CD4-positive, alpha-beta T cell treated with Interleukin-4 for 4 hours (primary cell): ENCODE results near the gene SPTBN1.

Source experiments
- DNase-seq: peaks from one replicate; pipeline ENCODE4 v3.0.0-alpha.2; 2020

SPTBN1 gene

GRCh38 chr2:54534221-54534620 lies 78.1 kb downstream of the SPTBN1 start:
- DNase-seq, result no peak

- DNase-seq, result no peak
Observed at GRCh38 chr2:54534625-54535024, 78.5 kb downstream of the SPTBN1 start.

DNA sequence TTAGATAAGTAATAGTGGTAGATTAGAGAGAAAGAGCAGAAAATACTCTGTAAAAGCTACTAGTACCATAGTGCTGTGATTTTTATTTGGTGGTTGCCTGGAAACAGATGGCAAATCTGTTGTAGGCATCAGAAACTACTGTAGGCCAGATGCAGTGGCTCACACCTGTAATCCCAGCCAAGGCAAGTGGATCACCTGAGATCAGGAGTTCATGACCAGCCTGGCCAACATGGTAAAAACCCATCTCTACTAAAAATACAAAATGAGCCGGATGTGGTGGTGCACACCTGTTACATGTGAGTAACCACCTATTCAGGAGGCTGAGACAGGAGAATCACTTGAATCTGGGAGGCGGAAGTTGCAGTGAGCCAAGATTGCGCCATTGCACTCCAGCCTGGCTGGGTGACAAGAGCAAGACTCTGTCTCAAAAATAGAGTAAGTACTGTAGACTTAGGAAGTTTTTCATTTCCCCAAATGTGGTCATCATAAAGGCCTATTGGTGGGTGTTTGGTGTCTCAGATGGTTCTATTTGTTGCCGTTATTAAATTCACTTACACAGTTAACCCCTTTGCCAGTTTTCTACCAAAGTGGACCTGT lies 79.6 kb downstream of the SPTBN1 start:
- no peak for DNase-seq

DNA sequence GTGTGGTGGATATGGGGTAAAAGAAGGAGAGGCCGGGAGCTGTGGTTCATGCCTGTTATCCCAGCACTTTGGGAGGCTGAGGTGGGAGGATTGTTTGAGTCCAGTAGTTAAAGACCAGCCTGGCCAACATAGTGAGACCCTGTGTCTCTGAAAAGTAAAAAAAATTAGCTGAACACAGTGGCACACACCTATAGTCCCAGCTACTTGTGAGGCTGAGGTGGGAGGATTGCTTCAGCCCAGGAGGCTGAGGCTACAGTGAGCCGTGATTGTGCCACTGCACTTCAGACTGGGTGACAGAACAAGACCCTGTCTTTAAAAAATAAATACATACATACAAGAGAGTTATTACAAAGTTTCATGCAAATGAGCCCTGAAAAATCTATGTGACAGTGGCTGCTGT lies 80.6 kb downstream of the SPTBN1 start:
- no peak for DNase-seq

DNA sequence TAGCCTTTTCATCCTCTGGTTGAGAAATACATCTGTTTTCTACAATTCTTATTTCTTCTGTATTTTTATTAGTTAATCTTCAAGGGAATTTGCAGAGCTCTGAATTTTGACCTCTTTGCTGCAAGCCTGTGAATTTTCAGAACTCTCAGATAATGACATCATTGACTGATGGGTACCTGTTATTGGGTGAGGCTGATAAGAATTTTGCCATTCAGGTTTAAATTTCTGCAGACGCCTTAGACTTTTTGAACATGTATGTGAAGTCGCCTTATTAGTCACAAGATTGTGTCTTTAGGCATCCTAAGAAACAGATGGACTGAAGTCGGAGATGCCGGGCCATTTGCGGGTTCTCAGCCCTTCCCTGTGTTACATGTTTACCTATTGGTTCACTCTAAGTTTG lies 82.4 kb downstream of the SPTBN1 start:
- no peak for DNase-seq

DNA sequence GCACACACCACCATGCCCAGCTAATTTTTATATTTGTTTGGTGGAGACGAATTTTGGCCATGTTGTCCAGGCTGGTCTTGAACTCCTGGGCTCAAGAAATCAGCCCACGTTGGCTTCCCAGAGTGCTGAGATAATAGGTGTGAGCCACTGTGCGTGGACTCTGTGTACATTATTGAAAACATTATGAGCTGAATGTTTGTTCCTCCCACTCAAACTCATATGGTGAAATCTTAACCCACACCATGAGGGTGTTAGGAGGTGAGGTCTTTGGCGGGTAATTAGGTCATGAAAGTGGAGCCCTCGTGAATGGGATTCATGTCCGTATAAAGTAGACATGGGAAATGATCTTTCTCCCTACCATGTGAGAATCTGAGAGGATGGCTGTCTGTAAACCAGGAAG lies 83.6 kb downstream of the SPTBN1 start:
- no peak for DNase-seq

DNA sequence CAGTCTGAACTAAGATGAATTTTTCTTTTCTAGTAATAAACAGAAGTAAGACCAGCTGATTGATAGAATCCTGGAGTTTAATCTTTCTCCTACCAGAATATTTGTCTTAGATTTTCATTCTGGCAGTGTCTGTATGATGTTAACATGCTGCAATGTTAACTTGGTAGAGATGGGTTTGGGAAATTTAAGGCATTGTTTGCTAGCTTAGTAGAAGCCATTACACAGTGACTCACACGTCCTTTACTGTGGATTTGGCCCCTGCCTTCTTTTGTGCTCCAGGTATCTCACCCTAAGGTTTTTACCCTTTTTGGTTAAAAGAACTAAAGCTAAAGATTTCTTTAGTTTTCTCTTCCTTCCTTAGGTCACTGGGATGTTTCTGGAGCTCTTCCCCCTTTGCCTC lies 84.1 kb downstream of the SPTBN1 start:
- no peak for DNase-seq

GRCh38 chr2:54541995-54542394 lies 85.9 kb downstream of the SPTBN1 start:
- DNase-seq, result no peak

GRCh38 chr2:54543733-54544396 lies 87.7 kb downstream of the SPTBN1 start:
- no peak for DNase-seq

GRCh38 chr2:54545702-54546450 lies 89.7 kb downstream of the SPTBN1 start:
- no peak for DNase-seq

GRCh38 chr2:54546518-54546917 lies 90.4 kb downstream of the SPTBN1 start:
- no peak for DNase-seq

DNA sequence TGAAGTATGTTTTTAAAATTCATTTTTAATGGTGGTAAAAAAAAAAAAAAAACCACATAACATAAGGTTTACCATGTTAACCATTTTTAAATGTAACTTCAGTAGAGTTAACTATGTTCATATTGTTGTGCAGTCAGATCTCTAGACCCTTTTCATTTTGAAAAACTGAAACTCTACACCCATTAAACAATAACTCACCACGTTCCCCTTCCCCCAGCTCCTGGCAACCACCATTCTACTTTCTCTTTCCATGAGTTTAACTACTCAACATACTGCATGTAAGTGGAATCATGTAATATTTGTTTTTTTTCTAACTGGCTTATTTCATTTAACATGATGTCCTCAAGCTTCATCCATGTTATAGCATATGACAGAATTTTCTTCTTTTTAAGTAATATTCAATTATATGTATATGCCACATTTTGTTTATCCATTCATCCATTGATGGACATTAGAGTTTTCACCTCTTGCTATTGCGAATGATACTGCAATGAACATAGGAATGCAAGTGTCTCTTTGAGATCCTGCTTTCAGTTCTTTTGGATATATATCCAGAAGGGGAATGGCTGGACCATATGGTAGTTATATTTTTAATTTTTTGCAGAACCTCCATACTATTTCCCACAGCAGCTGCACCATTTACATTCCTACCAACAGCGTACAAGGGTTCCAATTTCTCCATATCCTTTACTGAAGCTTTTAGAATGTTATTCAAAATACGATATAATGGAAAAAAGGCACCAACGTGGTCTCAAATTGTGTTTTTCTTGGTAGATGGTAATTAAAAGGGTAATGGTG lies 91.0 kb downstream of the SPTBN1 start:
- no peak for DNase-seq

DNA sequence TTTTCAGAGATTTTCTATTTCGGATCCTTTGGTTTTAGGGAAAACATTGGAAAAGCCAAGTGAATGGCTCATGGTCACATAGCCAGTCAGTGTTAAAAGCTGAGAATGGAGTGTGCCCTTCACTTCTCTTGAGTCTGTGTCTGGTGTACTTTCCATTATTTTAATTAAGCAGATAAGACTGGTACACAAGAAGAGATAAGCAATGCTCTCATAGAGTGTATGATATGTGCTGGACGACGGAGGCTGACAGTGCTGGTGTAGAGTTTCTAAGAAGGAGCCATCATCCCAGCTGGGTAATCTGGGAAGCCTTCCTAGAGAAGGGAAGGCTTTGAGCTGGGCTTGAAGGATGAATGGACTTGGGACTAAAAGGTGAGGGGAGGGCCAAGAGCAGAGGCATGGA lies 93.3 kb downstream of the SPTBN1 start:
- DNase-seq, result no peak

DNA sequence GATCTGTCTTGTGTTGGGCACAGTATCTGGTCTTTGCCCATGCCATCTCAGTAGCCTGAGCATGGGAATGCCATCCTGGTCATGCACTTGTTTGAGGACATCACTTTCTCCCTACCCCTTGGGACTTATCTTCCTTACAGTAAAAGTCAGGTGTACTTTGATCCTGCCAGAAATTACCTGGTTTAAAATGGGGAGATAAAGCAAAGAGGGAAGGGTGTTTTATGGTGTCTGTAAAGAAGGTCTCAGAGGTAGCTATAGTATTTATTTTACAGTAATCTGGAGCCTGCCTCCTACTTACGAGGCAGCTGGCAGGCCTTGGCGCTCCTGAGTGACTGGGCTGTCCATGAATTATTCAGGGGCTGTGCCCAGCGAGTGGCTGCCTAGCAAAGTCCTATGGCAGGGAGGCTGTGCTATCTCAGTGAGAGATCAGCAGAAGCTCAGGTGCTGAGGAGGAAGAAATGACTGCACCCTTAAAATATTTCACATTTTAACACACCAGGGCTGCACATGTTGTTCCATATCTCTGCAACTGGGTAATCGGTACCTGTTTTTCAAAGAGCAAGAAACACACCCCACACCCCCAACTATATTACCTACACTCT lies 93.9 kb downstream of the SPTBN1 start:
- DNase-seq, result no peak

- DNase-seq, result no peak
Observed at GRCh38 chr2:54550547-54550946, 94.4 kb downstream of the SPTBN1 start.

DNA sequence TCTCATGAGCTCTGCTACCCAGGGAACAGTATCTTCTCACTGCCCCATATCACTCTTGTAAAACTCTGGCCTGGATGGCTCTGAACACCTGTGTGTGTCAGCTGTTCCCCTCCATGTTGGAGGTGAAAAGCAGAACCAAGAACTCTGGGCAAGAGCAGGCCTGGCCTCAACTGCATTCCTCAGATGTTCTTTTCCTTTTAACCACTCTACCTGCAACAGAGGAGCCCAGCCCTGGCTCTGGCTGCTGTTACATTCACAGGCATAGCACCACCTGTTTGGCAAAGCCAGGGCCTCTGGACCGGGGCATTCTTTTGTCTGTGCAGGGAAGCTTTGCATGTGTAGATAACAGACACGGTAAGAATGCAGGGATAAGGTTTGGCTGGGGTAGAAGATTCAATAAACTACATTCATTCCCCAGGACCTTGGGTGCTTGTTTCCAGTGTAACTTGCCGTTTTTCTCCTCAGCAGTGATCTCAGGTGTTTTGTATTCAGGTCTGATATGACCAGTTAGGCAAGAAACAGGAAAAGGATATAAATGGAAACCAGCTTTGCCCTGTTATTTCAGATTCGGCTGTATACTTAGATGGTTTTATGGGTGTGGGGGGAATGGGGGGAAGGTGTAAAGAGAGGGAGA lies 95.1 kb downstream of the SPTBN1 start:
- no peak for DNase-seq

GRCh38 chr2:54553075-54553474 lies 96.9 kb downstream of the SPTBN1 start:
- no peak for DNase-seq

DNA sequence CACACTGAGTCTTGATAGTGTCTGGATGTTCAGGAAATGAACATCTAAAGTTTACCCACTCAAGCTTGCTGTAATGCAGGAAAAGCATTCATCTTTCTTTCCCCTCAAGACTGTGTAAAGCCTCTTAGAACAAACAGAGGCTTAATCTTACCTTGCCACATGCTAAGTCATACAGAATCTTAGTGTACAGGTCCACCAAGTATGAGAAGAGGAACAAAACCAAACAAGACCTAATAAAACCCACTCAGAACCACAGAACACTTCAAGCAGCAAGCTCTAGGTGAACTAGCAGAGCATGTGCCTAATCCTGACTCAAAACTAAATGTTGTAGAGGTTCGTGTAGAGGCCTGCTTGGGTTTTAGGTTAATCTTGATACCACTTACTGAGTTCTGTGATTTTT lies 97.6 kb downstream of the SPTBN1 start:
- DNase-seq, result no peak

DNA sequence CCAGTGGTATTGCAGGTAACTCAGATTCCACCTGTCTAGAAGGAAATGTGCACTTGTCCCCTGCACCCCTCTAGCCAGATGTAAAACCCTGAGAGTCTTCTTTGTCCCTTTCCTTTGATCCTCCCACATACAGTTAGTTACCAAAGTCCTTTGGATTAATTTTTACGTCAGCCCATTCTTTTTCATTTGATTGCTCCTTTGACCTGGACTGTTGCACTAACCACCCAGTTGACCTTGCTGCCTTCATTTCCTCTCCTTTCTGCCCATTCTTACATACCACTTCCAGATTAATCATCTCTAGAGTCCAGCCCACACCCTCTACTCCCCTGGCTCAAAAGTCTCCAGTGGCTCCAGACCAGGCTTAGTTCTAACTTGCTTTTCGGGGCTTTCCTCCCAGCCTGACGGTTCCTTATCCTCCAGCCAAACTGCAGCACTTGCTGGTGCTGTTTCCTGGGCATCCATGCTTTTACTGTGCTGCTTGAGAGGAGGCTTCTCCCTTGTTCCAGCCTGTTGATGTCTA lies 99.3 kb downstream of the SPTBN1 start:
- no peak for DNase-seq

GRCh38 chr2:54556621-54557121 lies 100.5 kb downstream of the SPTBN1 start:
- no peak for DNase-seq

DNA sequence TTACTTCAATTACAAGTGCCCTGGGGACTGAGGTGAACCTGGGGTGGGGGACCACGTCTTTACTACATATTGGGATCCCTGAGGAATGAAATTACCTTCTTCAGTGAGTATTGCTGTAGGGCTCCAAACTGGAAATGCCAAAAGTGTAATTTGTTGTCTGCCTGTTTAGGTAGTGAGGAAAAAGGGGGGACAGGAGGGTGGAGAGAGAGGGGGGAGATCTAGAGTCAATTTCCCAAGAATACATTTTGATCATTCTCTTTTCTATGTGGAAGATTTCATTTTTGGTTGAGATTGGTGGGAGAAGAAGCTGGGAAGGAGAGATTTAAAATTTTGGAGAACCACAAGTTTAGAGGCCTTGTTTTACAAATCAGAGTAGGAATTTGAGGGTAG lies 101.1 kb downstream of the SPTBN1 start:
- no peak for DNase-seq

- DNase-seq, result peak; percentile 75
Observed at GRCh38 chr2:54557601-54558187, 101.6 kb downstream of the SPTBN1 start.
